Activated effector memory CD4-positive, alpha-beta T cell treated with anti-CD3 and anti-CD28 coated beads, Interleukin-2, amount 50 U/mL, for 16 hours (primary cell): ENCODE data around the gene ACTRT2.

Source experiments
- DNase-seq: peaks from one replicate; pipeline ENCODE4 v3.0.0-alpha.2; 2020

Gene ACTRT2

GRCh38 chr1:3018576-3018975, 2.7 kb upstream of the ACTRT2 start:
- DNase-seq: no peak

GRCh38 chr1:3019007-3019515, 2.2 kb upstream of the ACTRT2 start:
- DNase-seq: no peak

GRCh38 chr1:3019516-3020051, 1.7 kb upstream of the ACTRT2 start:
- peak; percentile 58 for DNase-seq

- no peak for DNase-seq
These were observed 881 bp upstream of the ACTRT2 start for GRCh38 chr1:3020263-3020909.

- peak; percentile 61 for DNase-seq
These were observed 634 bp downstream of the ACTRT2 start for GRCh38 chr1:3021801-3022401.

- peak; percentile 57 for DNase-seq
These were observed 1.3 kb downstream of the ACTRT2 start for GRCh38 chr1:3022511-3022973.

GRCh38 chr1:3022976-3023375, 1.7 kb downstream of the ACTRT2 start:
- DNase-seq: peak; percentile 37

- no peak for DNase-seq
These were observed 2.8 kb downstream of the ACTRT2 start for GRCh38 chr1:3024019-3024418.

- no peak for DNase-seq
These were observed 3.3 kb downstream of the ACTRT2 start for GRCh38 chr1:3024588-3024987.

GRCh38 chr1:3026124-3026523, 4.9 kb downstream of the ACTRT2 start:
- no peak for DNase-seq

- peak; percentile 47 for DNase-seq
These were observed 5.5 kb downstream of the ACTRT2 start for GRCh38 chr1:3026581-3027391.

- DNase-seq: no peak
These were observed 6.5 kb downstream of the ACTRT2 start for GRCh38 chr1:3027611-3028371.

- no peak for DNase-seq
These were observed 7.4 kb downstream of the ACTRT2 start for GRCh38 chr1:3028531-3029282.

GRCh38 chr1:3029481-3029961, 8.3 kb downstream of the ACTRT2 start:
- DNase-seq: no peak

- DNase-seq: peak; percentile 56
These were observed 8.9 kb downstream of the ACTRT2 start for GRCh38 chr1:3029991-3030662.

- DNase-seq: peak; percentile 53
These were observed 9.6 kb downstream of the ACTRT2 start for GRCh38 chr1:3030663-3031381.

GRCh38 chr1:3031401-3032221, 10.3 kb downstream of the ACTRT2 start:
- DNase-seq: peak; percentile 58

- DNase-seq: peak; percentile 59
These were observed 11.2 kb downstream of the ACTRT2 start for GRCh38 chr1:3032371-3033039.
